ENCODE results near the gene FLRT2. TPM values are rescaled to one million over a fixed set of nuclear protein-coding genes. Genes with fewer than 3 reads are reported as not detected.

Gene FLRT2
- total RNA-seq, 1 experiment from 2014 or later = 0.17 TPM

DNA sequence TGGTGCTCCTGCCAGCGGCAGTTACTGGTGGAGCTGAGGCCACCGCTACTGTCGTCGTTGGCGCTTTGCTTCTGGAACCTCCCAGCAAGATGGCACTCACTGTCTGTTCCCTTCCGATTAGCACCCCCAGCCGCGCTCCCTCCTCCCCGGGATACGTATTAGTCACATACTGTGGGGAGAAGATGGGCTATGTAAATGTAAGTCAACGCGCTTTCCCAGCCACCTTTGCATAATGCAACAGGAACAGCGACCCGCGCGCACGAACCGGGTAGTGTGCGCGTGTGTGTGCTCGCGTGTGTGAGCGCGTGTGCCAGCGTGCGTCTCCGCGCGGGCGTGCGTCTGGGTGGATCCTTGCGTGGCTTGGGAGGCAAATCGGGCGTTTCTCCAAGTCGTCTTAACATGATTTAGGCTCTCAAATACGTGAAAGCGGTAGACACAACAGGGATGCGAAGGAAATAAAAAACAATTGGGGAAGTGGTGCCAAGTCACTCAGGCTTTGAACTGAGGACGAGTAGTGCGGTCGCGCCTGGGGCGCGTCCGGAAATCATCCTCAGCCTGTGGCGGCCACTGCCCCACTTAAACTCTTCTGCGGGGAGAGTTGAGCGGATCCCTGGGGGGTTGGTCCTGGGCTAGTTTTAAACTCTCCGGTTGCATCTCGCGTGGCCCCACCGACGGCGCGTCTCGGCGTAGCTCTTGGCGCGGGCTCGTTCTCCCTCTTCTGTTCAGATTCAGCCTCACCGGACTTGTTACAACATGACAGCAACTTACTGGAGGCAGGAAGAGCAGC, 1.8 kb downstream of the FLRT2 start:
- Histone ChIP-seq H2AFZ (ENCODE audit: low read depth, low read length, poor library complexity, severe bottlenecking) (no peak overlapping the region), H3K4me1 (ENCODE audit: control insufficient read depth in 1 of 2, insufficient read depth in 2 of 2, low read length in 2 of 2) (no peaks in the 10 kb centered on the region), H3K79me2 (ENCODE audit: insufficient read depth, low read length) (no peaks in the 10 kb centered on the region), H3K4me2 (ENCODE audit: low read length) (no peak overlapping the region), H3K36me3 (ENCODE audit: control insufficient read depth in 1 of 2, insufficient read depth in 2 of 2, low read length in 2 of 2) (no peaks in the 10 kb centered on the region), H3K27ac (ENCODE audit: low read depth, low read length) (no peak overlapping the region), H3K27me3 (ENCODE audit: insufficient read depth, low read length) (no peaks in the 10 kb centered on the region), H3K9me2 (ENCODE audit: insufficient read depth) (no peaks in the 10 kb centered on the region), H4K20me1 (ENCODE audit: insufficient read depth) (no peaks in the 10 kb centered on the region), H3K4me3 (replicated peaks in 1 of 2; ENCODE audit: low read depth in 1 of 2, low read length in 2 of 2) (no peak overlapping the region), H3K9ac (ENCODE audit: low read length) (no peak overlapping the region), H3K9me3 (ENCODE audit: control insufficient read depth in 1 of 2, insufficient read depth in 1 of 2, low read depth in 1 of 2, low read length in 2 of 2) (peaks cover 3 to 21% of the 10 kb centered on the region in 2 experiments; a peak in 2 of 4 replicates)
- POLR2A ChIA-PET = no interaction called here
- intact Hi-C loops (cut with micrococcal nuclease) = no loop called here
- CTCF ChIA-PET = no interaction called here
- no peak for ATAC-seq
- DNase-seq (ENCODE audit: low read depth, low spot score) = no peak
- RAD21 ChIA-PET (ENCODE audit: low non-redundant PET in 1 of 2, low total read pairs in 2 of 2, uncharacterized antibody in 2 of 2, unreplicated experiment in 2 of 2) = no interaction called here
- TF ChIP-seq, protein P1, sequence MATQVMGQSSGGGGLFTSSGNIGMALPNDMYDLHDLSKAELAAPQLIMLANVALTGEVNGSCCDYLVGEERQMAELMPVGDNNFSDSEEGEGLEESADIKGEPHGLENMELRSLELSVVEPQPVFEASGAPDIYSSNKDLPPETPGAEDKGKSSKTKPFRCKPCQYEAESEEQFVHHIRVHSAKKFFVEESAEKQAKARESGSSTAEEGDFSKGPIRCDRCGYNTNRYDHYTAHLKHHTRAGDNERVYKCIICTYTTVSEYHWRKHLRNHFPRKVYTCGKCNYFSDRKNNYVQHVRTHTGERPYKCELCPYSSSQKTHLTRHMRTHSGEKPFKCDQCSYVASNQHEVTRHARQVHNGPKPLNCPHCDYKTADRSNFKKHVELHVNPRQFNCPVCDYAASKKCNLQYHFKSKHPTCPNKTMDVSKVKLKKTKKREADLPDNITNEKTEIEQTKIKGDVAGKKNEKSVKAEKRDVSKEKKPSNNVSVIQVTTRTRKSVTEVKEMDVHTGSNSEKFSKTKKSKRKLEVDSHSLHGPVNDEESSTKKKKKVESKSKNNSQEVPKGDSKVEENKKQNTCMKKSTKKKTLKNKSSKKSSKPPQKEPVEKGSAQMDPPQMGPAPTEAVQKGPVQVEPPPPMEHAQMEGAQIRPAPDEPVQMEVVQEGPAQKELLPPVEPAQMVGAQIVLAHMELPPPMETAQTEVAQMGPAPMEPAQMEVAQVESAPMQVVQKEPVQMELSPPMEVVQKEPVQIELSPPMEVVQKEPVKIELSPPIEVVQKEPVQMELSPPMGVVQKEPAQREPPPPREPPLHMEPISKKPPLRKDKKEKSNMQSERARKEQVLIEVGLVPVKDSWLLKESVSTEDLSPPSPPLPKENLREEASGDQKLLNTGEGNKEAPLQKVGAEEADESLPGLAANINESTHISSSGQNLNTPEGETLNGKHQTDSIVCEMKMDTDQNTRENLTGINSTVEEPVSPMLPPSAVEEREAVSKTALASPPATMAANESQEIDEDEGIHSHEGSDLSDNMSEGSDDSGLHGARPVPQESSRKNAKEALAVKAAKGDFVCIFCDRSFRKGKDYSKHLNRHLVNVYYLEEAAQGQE (IDR thresholded peaks at IDR 0.05; ENCODE audit: low read depth) = no peak
- BruUV-seq (replicated peaks) = no TSS peak

DNA sequence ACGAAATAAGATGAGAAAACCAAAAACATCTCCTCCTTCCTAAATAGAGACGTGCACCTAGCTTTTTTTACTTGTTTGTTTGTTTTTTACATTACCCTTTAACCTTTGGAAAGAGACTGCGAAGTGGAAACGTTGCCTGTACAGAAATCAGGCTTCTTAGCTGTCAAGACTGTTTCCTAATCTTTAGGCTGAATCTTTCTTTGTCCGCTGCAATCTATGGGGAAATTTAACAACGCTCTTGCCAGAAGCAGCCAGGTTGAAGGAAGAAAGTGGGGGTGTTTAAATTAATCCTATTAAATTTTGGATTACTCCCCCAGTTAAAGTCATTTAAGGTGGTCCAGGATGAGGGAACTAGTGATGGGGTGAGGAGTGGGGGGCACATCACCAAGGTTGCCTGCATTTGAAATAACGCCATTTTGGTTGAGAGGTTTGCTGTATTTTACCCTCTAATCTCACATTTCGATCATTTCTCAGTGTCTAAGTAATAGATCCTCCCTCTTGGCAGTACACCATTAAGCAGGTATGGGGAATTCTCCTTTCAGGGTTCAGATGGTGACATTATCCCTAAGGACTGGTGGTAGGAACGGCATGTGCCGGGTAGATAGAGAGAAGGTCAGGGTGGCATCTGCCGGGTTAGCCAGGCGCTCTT, 2.6 kb downstream of the FLRT2 start:
- no peak for ATAC-seq
- Histone ChIP-seq H4K20me1 (ENCODE audit: insufficient read depth) (no peaks in the 10 kb centered on the region), H3K4me3 (replicated peaks in 1 of 2; ENCODE audit: low read depth in 1 of 2, low read length in 2 of 2) (no peak overlapping the region), H3K79me2 (ENCODE audit: insufficient read depth, low read length) (no peaks in the 10 kb centered on the region), H3K4me1 (ENCODE audit: control insufficient read depth in 1 of 2, insufficient read depth in 2 of 2, low read length in 2 of 2) (no peaks in the 10 kb centered on the region), H3K36me3 (ENCODE audit: control insufficient read depth in 1 of 2, insufficient read depth in 2 of 2, low read length in 2 of 2) (no peaks in the 10 kb centered on the region), H3K9me2 (ENCODE audit: insufficient read depth) (no peaks in the 10 kb centered on the region), H3K9me3 (ENCODE audit: control insufficient read depth in 1 of 2, insufficient read depth in 1 of 2, low read depth in 1 of 2, low read length in 2 of 2) (peaks cover 5 to 20% of the 10 kb centered on the region in 2 experiments; a peak in 2 of 4 replicates), H3K4me2 (ENCODE audit: low read length) (no peak overlapping the region), H3K27me3 (ENCODE audit: insufficient read depth, low read length) (no peaks in the 10 kb centered on the region), H3K27ac (ENCODE audit: low read depth, low read length) (no peak overlapping the region), H3K9ac (ENCODE audit: low read length) (no peak overlapping the region), H2AFZ (ENCODE audit: low read depth, low read length, poor library complexity, severe bottlenecking) (no peak overlapping the region)
- CTCF ChIA-PET = no interaction called here
- BruUV-seq (replicated peaks) = no TSS peak
- no peak for DNase-seq (ENCODE audit: low read depth, low spot score)
- RAD21 ChIA-PET (ENCODE audit: low non-redundant PET in 1 of 2, low total read pairs in 2 of 2, uncharacterized antibody in 2 of 2, unreplicated experiment in 2 of 2) = no interaction called here
- TF ChIP-seq EZH2 (IDR thresholded peaks at IDR 0.05) (no peak), SIN3A (IDR thresholded peaks at IDR 0.05; ENCODE audit: low read depth) (no peak), ELF1 (IDR thresholded peaks at IDR 0.05; ENCODE audit: borderline replicate concordance, low read depth) (no peak), ZFX (IDR thresholded peaks at IDR 0.05) (no peak)
- TF ChIP-seq, protein P2, sequence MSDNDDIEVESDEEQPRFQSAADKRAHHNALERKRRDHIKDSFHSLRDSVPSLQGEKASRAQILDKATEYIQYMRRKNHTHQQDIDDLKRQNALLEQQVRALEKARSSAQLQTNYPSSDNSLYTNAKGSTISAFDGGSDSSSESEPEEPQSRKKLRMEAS (IDR thresholded peaks at IDR 0.05) = no peak
- TF ChIP-seq, protein P3, sequence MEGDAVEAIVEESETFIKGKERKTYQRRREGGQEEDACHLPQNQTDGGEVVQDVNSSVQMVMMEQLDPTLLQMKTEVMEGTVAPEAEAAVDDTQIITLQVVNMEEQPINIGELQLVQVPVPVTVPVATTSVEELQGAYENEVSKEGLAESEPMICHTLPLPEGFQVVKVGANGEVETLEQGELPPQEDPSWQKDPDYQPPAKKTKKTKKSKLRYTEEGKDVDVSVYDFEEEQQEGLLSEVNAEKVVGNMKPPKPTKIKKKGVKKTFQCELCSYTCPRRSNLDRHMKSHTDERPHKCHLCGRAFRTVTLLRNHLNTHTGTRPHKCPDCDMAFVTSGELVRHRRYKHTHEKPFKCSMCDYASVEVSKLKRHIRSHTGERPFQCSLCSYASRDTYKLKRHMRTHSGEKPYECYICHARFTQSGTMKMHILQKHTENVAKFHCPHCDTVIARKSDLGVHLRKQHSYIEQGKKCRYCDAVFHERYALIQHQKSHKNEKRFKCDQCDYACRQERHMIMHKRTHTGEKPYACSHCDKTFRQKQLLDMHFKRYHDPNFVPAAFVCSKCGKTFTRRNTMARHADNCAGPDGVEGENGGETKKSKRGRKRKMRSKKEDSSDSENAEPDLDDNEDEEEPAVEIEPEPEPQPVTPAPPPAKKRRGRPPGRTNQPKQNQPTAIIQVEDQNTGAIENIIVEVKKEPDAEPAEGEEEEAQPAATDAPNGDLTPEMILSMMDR (IDR thresholded peaks at IDR 0.05 in 2 of 3, conservative IDR thresholded peaks at IDR 0.05 in 1 of 3; ENCODE audit: borderline replicate concordance in 1 of 3, insufficient read depth in 1 of 3, low read depth in 2 of 3, low read length in 2 of 3) = no peak
- intact Hi-C loops (cut with micrococcal nuclease) = no loop called here
- POLR2A ChIA-PET = no interaction called here

Measured in HCT116 (cell line).